HFF-Myc (cell line): ENCODE measurements around the gene CPM.

Experiments used
- DNase-seq: peaks from one replicate; pipeline ENCODE4 v3.0.0-alpha.2; 2011; ENCODE audit warnings: low read depth; ENCODE audit errors: extremely low read depth
- H3K4me3 ChIP-seq: replicated peaks from 2 replicates; pipeline ENCODE4 v1.5.1; 2011; ENCODE audit warnings: low read depth, mild to moderate bottlenecking, control low read depth, low read length
- CTCF ChIP-seq: IDR thresholded peaks from 2 replicates; pipeline ENCODE4 v1.5.1; 2012; ENCODE audit warnings: mild to moderate bottlenecking, low read depth, low read length, control low read depth; ENCODE audit errors: missing control alignments

CPM gene

GRCh38 chr12:68831751-68832503 lies 101.0 kb downstream of the CPM start:
- H3K4me3 ChIP-seq = no peak overlapping the region
- no peak for TF ChIP-seq CTCF
- DNase-seq = no peak

DNA sequence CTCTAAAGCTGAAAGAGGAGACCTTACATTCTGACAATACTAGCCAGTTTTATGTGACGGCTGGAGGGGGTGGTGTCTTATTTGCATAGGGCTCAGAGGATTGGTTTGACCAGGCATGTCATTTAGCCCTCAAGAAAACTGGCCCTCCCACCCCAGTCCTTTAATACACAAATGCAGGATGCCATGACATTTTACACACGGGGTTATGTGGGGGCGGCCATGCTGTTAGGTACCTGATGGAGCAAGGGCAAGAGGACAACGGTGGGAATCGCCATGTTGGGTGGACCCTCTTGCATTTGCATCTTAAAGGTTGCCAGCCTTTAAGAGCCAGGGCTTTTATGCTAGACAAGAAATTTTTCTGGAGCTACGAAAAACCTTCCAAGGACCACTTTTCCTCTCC lies 101.7 kb downstream of the CPM start:
- H3K4me3 ChIP-seq = no peak overlapping the region
- no peak for DNase-seq
- no peak for TF ChIP-seq CTCF

GRCh38 chr12:68828672-68829068 lies 104.3 kb downstream of the CPM start:
- H3K4me3 ChIP-seq = no peak overlapping the region
- no peak for TF ChIP-seq CTCF
- DNase-seq = no peak

DNA sequence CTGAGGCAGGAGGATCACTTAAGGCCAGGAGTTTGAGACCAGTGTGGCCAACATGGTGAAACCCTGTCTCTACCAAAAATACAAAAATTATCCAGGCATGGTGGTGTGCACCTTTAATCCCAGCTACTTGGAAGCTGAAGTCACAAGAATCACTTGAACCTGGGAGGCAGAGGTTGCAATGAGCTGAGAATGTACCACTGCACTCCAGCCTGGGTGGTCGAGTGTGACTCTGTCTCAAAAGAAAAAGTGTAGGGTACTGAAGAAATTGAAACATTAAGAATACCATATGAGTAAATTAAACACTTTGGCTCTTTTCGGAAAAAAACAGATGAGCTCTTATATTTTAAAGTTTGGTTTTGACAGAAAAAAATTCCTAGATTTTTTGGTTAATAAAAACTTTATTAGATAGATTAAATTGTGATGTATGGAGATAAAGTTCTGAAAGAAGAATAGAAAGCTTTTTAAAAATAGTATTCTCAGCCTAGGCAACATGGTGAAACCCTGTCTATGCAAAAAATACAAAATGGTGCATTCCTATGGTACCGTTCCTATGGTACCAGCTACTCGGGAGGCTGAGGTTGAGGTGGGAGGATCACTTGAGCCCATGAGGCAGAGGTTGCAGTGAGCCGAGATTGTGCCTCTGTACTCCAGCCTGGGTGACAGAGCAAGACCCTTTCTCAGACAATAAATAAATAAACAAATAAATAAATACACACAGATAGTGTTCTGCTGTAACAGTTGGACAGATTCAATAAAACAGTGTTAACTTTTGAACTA lies 104.9 kb downstream of the CPM start:
- DNase-seq = no peak
- no peak for TF ChIP-seq CTCF
- no peak overlapping the region for H3K4me3 ChIP-seq

- no peak overlapping the region for H3K4me3 ChIP-seq
- DNase-seq = no peak
- no peak for TF ChIP-seq CTCF
Observed at GRCh38 chr12:68825569-68826217, 107.3 kb downstream of the CPM start.

GRCh38 chr12:68824597-68825250 lies 108.2 kb downstream of the CPM start:
- no peak for DNase-seq
- no peak overlapping the region for H3K4me3 ChIP-seq
- no peak for TF ChIP-seq CTCF
